A549 treated with GW870086 at 1 μM for 4 hours (cell line): ENCODE measurements around the gene DNAAF8. TPM values are rescaled to one million over a fixed set of nuclear protein-coding genes. Genes with fewer than 3 reads are reported as not detected.

ENCODE experiments used
- total RNA-seq: library from RNA; stranded (reverse); fragments of 200-300 nt; extraction: Qiagen RNA extraction; gene quantifications from 5 replicates; pipeline ENCODE4 v1.2.3, GENCODE V29; 2022; ENCODE audit warnings: low read depth

Gene DNAAF8
- 0.75 to 1.1 TPM (median 0.79 TPM) in 5 replicates for total RNA-seq

DNA sequence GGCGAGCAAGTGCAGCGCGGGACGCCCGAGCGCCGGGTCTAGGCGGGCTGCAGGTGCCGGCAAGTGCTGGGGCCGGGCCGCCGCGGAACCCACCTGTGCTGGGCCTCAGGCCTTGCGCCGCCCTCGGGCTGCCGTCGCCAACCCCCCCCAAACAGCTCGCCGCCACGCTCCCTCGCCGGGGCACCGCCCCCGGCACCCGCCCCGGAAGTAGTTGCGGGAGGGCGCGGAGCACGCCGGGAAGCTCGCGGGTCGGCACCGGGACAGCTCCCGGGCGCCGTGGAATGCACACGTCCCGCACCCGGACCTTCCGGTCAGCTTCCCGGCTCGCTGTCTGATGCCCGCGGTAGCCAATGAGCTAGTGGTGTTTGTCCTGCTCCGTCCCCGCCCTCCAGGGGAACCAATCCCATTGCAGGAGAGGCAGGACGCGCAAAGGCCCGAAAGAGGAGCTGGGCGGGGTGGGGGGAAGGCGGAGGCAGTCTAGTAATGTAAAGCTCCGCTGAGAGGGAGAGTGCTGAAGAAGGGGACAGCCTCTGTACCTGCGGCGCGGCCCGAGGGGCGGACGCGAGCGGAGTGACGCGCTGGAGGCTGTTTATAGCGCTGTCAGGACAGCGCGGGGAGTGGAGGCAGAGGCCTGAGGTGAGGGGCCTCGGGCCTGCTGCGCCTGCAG is at the start of gene DNAAF8, which contains the start of gene ANKS3:
Gene DNAAF8 (plus strand): TSS at position 475 of the 667 bp plus-strand sequence. CDS start 1,978 bp downstream, outside the sequence.
Gene ANKS3 (minus strand): TSS at position 209 of the 667 bp plus-strand sequence. CDS start 4,122 bp downstream, outside the sequence.

DNA sequence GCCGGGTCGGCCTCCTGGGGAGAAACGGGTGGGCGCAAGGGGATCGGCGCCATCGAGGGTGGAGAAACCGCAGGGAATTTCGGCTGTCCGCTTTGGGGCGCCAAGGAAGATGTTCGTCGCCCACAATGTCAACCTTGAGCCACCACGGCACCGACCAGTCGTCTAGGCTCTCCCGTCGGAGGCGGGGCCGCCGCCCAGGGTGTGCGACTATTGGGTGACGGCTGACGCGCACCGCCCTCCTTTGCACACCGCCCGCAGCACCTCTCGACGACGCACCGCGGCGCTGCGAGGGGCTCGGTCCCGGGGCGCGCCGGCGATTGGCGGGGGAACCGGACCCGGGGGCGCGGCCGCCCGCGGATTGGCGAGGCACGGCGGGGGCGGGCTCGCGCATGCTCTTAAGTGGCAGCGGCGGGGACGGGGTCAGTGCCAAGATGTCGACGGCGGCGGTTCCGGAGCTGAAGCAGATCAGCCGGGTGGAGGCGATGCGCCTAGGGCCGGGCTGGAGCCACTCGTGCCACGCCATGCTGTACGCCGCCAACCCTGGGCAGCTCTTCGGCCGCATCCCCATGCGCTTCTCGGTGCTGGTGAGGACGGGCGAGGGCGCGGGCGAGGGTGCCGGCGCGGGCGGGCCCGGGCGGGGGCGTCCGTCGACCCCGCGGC is 40.9 kb upstream of the DNAAF8 start, which contains the start of gene NUDT16L1:
Gene NUDT16L1 (plus strand): TSS at position 267 of the 660 bp plus-strand sequence. CDS start 165 bp downstream, at position 432.

DNA sequence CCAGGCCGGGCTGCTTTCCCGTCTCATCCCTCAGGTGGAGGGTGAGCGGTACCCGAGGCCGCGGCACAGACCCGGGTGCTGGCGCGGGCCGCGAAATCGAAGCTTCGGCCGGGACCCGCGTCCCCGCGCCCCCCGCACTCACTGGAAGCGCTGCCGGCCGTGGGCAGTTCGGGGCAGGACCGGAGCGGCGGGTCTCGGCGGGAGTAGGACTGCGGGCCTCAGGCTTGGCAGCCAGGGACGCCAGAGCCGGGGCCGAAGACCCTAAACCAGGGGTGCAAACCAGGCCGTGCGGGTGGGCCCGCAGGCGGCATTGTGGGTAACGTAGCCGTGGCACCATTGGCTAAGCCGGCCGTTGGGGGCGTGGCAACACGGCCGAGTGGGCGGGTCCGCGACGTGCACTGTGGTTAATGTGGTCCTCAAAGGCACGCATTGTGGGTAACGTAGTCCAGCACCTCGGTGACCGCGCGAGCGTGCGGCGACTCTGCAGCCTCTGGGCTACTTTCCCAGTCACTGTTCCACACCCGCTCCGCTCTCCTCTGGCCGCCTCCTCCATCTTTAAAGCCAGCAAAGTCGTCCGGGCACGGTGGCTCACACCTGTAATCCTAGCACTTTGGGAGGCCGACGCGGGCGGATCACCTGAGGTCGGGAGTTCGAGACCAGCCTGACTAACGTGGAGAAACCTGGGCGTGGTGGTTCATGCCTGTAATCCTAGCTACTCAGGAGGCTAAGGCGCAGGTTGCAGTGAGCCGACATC is 32.7 kb downstream of the DNAAF8 start, which contains the start of gene ZNF500:
Gene ZNF500 (minus strand): TSS at position 288 of the 754 bp plus-strand sequence. CDS start 1,184 bp downstream, outside the sequence.

DNA sequence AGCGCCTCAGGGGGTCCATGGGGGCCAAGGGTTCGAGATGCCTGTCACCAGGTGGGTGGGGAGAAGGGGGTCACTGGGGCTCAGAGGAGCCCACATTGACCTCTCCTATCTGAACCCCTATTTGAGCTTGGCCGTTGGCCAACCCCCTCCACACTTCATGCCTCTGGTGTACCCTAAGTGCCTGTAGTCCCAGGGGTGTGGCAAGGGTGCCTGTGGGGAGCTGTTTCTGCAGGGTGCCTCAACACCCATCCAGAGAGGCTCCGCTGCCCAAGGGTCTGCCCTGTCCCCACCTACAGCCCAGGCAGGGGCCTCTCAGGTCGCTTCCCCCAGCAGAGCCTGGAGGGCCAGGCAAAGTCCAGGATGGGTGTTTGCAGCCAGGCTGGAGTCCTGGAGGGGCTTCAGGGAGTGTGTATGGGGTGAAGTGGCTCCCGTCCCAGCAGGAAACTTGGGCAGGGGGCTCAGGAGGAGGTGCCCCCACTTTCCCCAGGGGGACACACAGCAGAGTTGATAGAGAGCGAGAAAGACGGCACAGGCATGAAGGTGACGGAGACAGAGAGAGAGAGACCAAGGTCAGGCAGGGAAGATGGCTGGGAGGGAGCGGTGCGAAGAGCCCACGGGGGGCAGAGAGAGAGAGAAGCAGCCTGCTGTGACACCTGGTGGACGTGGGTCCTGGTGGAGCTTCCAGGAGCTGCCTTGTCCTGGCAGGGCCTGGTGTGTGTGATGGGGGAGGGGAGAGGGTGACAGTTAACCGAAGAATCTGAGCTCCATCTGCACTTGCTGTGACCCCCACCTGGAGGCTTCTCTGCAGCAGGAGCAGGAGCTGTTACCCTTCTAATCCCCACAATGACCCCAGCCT is 53.5 kb downstream of the DNAAF8 start, which contains the start of gene SEPTIN12:
Gene SEPTIN12 (minus strand): TSS at position 719 of the 856 bp plus-strand sequence. CDS start 700 bp downstream, at position 19.

DNA sequence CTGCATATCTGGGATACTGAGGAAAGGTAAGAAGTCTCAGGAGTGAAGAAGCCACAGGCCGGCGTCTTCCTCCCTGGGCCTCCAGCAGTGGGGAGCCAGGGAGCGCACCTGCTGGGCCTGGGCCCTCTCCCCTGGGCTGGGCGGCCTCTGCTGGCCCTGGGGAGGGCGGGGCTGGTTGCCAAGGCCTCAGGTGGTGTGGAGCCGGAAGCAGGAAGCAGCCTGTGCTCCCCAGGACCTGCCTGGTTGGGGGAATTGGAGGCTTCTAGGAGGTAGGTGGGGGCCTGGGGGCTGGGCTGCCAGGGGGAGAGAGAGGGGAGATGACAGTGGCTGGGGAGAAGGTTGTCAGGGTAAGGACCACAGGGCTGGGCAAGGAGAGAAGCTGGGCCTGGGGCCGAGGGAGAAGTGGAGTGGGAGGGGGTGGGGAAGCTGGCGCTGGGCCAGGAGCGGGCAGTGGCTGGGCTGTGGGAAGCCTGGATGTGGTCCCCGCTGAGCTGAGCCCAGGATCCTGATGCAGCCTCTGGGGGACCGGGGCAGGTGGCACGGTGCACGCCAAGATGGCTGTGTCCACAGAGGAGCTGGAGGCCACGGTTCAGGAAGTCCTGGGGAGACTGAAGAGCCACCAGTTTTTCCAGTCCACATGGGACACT is 61.0 kb downstream of the DNAAF8 start, which contains the start of gene SMIM22:
Gene SMIM22 (plus strand): TSS at position 189 of the 647 bp plus-strand sequence. CDS start 366 bp downstream, at position 555.

Other genes with a start within 250 kb of the DNAAF8 start
- 11.8 to 15.2 TPM (median 13.0 TPM) in 5 replicates for gene CDIP1, start 195.8 kb upstream of the DNAAF8 start, total RNA-seq
- 0.03 TPM in 3 of 5 replicates, not detected in the others for gene C16orf96, start 178.2 kb upstream of the DNAAF8 start, total RNA-seq
- gene UBALD1, start 119.6 kb upstream of the DNAAF8 start, total RNA-seq = 36.8 to 53.9 TPM (median 52.1 TPM) in 5 replicates
- gene MGRN1, start 109.7 kb upstream of the DNAAF8 start, total RNA-seq = 34.9 to 42.2 TPM (median 40.5 TPM) in 5 replicates
- gene NUDT16L1, start 41.0 kb upstream of the DNAAF8 start, total RNA-seq = 18.8 to 26.1 TPM (median 23.5 TPM) in 5 replicates
- 20.5 to 25.7 TPM (median 25.2 TPM) in 5 replicates for gene ANKS3, start 266 bp upstream of the DNAAF8 start, total RNA-seq
- 7.6 to 10.6 TPM (median 8.7 TPM) in 5 replicates for gene ZNF500, start 32.6 kb downstream of the DNAAF8 start, total RNA-seq
- not detected in 5 replicates for gene SEPTIN12, start 53.8 kb downstream of the DNAAF8 start, total RNA-seq
- gene SMIM22, start 60.8 kb downstream of the DNAAF8 start, total RNA-seq = not detected in 5 replicates
- gene ROGDI, start 68.1 kb downstream of the DNAAF8 start, total RNA-seq = 10.4 to 16.1 TPM (median 15.1 TPM) in 5 replicates
- gene GLYR1, start 112.8 kb downstream of the DNAAF8 start, total RNA-seq = 38.5 to 42.8 TPM (median 41.0 TPM) in 5 replicates
- gene UBN1, start 112.9 kb downstream of the DNAAF8 start, total RNA-seq = 25.3 to 29.0 TPM (median 27.8 TPM) in 5 replicates
- 4.5 to 6.1 TPM (median 5.4 TPM) in 5 replicates for gene PPL, start 202.6 kb downstream of the DNAAF8 start, total RNA-seq
- gene SEC14L5, start 223.8 kb downstream of the DNAAF8 start, total RNA-seq = 0.03 to 0.09 TPM (median 0.05 TPM) in 3 of 5 replicates, not detected in the others